GM18907 (cell line): ENCODE data around the gene PTPRN2.
"Not testable (repeated sequence)": the region's sequence is repeated elsewhere in the genome, so short reads cannot be mapped to it uniquely, and the experiment has no call there.

Experiments used
- ATAC-seq: cut with Tn5 transposase; IDR thresholded peaks from one replicate; pipeline ENCODE4 v1.9.1; 2021; ENCODE audit warnings: mild to moderate bottlenecking, moderate library complexity; ENCODE audit not compliant: unreplicated experiment

PTPRN2 gene

GRCh38 chr7:157499835-157500153, 1087.8 kb downstream of the PTPRN2 start:
- ATAC-seq = no peak

DNA sequence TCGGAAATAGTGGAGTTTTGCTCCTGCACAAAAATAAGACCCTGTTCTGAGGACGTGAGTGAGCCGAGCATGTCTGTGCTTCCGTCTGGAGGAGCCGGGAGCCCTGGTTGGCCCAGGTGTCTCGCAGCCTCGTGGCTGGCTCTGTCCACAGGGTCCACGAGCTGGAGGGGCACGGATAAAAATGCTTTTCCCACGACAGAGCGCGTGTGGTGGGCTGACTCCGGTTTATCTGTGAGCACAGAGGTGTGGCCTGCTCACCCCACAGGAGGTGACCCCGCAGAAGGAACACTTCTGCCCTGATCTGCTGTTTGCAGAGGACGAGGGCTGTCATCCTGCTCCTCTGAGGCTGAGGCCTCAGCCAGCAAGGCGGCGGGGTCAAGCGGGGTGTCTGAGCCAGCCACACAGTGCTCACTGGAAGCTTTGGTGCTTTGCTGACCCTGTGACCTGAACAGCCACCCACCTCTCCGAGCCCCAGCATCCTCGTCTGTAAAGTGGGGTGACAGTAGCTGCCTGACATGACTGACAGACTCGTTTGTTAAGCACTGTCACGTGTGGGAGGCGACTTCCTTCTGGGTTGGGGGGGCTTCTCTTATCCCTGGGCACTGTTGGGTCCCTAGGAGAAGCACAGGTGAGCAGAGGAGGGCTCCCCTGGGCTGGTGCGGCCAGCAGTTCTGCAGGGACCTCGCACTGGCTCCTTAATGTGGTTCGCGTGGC, 1088.3 kb downstream of the PTPRN2 start:
- ATAC-seq = no peak

DNA sequence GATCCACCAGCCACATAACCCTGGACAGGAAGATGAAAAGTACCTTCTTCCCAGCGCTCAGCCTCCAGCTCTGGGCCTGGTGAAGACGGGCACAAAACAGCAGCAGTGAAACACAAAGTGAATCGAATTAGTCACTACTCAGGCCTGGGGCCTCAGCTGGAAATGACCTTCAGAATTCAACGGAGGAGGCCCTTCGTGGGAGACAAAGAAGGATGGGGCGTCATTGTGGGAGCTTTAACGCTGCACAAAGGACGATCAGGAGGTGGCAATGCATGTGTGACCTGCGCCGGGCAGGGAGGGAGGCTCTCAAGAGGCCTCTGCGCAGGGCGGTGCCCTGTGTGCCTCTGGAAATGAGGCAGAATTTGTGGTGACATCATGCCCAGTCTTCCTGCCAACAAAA, 1089.0 kb downstream of the PTPRN2 start:
- ATAC-seq = no peak

DNA sequence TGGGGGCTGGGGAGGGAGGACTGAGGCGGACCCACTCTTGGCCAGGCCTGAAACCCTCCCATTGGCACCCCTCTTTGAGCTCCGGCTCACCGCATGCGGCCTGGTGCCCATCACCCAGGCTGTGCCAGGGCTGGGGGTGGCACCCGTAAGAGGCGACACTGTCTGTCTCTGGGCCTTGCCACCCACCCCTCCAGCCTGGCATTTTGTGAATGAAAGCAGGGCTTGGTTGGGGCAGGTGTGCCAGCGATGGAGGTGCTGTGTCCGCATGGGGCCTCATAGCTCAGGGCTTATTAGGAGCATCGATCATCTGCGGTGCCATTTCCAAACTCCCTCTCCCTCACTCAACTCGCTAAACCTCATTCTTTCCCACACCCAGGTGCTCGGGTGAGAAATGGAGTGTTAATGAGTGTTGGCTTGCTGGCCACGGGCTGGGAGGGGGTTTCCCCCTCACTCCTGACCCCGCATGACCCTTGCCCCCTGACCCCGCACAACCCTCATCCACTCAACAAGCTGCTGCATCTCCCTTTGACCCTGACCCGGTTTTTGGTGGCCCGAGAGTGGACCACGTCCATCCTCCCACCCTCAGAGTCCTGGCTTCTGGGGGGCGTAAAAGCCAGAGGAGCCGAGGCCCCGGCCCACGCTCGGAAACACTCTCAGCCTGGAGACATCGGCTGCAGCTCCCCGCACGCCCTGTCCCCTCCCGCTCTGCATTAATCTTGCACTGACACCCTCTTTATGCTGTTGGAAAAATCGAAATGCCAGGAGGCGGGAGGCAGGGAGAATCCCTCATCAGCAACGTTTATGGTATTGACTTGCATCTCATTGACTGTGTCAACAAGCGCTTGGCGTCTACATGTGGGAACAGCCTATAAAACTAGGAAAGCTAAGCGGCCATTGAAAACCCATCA, 1089.6 kb downstream of the PTPRN2 start:
- ATAC-seq = no peak

DNA sequence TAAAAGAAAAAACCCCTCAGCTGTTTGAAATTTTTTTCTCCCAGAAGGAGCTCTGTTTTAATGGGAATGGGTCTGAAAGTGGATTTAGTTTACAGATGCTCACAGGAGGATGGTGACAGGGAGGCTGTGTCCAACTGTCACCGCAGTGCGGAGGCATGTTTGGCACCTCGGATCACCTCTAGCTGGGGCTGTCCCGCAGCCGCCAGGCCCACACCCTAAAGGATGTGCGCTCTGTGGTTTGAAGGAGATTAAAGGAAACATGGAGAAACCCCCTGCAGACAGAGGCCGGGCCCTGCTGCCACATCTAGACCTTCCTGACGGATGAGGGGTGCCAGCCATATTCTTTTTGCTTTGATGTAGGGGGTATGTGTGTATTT, 1090.3 kb downstream of the PTPRN2 start:
- ATAC-seq = no peak

DNA sequence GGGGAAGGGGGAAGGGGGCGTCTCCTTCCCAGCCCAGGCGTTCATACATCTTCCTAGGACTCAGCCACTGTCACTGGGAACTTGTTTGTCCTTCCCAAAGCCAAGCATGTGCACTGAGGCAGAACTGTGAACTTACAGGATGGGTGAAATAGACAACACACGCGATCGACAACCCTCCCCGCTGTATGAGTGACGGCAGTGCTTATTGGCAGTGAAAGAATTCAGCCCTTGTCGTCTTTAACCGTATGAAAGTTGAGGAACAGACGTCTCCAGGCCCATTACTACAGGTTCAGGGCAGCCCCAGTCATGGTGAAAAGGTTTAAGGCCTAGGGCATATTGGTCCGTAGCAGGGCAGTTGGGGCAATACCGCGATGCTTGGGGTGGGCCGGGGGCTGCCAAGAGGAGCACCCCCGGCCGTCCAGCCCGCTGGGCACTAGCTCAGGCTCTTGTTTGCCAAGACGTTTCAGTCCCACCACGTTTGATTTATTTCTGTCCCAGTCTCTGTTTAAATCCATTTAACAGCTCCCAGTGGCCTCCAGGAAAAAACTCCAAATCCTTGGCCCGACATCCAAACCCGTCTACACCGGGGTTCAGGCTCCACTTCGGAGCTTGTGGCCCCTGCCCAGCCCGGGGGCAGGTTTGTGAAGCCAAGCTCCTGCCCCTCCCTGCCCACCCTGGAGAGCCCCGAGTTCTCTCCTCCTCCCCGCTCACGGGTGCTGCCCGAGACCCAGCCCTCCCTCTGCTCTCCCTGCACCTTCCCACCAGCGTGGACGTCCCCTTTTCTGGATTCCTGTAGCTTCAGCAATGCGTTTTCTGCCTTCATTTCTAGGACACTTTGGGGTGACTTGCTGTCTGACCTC, 1091.0 kb downstream of the PTPRN2 start:
- no peak for ATAC-seq

DNA sequence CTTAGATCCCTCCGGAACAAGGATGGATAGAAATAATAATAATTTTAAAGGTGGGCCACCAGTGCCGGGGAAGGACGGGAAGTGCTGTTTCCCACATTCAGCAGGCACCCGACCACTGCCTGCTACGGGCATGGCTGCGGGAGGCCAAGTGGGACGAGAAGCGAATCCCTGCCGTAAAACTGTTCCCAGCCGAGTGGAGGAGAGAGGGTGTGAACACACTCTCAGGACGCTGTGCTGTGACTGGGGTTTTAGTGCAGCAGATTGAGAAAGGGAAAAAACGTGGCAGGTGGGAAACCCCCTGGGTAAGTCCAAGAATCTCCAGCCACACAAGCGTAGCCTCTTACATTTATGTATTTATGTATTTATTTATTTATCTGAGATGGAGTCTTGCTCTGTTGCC, 1092.0 kb downstream of the PTPRN2 start:
- ATAC-seq = peak; percentile 78

- ATAC-seq = no peak
These were observed 1092.5 kb downstream of the PTPRN2 start for GRCh38 chr7:157495177-157495553.

DNA sequence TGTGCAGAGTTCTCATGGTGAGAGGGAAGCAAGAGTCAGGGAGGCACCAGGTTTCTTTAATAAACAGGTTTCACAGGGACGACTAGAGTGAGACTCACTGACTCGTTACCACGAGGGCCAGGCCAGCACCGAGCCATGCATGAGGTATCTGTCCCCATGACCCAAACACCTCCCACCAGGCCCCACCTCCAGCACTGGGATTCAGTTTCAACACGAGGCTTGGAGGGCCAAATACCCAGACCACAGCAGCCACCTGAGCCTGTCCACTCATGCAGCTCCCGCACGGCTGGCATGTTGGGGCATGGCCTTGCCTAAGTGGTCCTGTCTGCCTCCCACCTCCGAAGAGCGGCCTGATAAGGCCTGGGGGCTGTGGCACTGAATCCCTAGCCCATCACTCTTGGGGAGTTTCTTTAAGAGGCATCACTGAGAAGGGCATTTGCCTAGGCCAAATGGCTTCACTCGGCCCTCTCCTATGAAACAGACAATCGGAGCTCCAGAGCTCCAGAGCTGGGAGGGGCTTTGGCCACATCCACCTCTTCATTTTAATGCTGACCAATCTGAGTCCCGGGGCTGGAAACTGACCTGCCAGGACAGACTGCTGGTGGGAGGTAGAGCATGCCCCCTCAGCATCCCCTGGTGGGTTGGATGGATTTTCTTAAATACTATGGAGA, 1093.0 kb downstream of the PTPRN2 start:
- ATAC-seq = no peak

GRCh38 chr7:157493776-157494175, 1093.8 kb downstream of the PTPRN2 start:
- no peak for ATAC-seq

DNA sequence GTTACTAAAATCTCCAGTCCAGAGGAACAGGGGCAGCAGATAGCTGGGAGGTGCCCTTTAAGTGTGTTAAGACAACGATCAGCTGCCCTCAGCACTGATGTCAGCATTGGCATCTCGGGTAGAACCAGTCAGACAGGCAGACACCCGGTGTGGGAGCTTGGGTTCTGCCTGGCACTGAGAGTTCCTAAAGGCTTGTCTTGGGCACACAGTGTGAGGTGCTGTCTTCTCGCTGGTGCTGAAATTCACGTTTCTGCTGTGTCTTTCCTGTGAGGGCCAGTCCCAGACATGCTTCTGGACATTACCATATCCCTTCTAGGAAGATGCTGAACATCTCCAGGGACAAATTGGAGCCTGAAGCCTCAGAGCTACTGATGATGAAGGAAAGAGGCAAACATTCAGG, 1094.6 kb downstream of the PTPRN2 start:
- no peak for ATAC-seq

DNA sequence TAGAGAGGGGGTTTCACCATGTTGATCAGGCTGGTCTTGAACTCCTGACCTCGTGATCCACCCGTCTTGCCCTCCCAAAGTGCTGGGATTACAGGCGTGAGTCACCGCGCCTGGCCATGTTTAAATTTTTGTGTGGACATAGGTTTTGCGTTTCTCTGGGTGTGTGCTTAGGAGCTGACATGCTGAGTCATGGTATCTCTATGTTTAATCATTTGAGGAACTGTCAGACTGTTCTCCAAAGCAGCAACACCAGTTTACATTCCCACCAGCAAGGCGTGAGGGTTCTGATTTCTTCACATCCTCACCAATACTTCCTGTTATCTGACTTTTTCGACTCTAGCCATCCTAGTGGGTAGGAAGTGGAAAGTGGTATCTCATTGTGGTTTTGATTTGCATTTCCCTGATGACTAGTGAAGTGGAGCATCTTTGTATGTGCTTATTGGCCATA, 1097.1 kb downstream of the PTPRN2 start:
- peak; percentile 68 for ATAC-seq

DNA sequence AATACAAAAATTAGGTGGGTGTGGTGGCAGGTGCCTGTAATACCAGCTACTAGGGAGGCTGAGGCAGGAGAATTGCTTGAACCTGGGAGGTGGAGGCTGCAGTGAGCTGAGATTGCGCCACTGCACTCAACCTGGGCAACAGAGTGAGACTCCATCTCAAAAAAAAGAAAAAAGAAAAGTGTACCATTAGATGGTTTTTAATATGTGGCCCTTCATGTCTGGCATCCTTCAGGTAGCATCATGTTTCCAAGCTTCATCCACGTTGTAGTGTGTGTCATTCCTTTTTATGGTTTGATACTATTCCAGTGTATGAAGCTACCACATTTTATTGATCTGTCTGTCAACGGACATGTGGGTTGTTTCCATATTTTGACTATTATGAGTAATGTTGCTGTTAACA, 1097.8 kb downstream of the PTPRN2 start:
- ATAC-seq = not testable (repeated sequence)
